ENCODE measurements around the gene GALNT6.

DNA sequence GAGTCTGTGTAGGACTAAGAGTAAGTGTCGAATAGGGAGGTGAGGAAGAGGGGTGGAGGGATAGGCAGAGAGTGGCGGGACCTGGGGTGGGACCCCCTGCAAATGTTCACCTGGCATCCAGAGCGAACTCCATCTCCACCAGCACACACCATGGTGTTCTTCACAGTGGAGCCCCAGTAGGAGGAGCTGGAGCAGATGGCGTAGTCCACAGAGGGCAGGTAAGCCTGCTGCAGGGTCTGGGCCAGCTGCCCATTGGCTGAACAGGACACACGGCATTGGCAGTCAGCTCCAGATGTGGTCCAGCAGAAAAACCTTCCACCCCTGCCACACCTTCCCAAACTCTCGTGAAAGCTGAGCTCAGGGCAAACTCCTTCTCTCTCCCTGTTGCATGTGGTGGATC lies 51.5 kb downstream of the GALNT6 start:
- no peak for TF ChIP-seq POLR2A (IDR thresholded peaks at IDR 0.05)
- no peak for TF ChIP-seq POLR2AphosphoS5 (IDR thresholded peaks at IDR 0.05)

All from stomach (tissue), 4 donors.